IMR-90 (cell line): ENCODE data around the gene NEK4.

Experiments
- CEBPB ChIP-seq: IDR thresholded peaks from 2 replicates; pipeline ENCODE4 v1.6.1; 2012; ENCODE audit warnings: low read depth, low read length, improper control_type of control experiment
- MAFK ChIP-seq: IDR thresholded peaks from 2 replicates; pipeline ENCODE4 v1.6.1; 2012; ENCODE audit warnings: low read depth, low read length, improper control_type of control experiment
- MXI1 ChIP-seq: IDR thresholded peaks from 2 replicates; pipeline ENCODE4 v1.6.1; 2012; ENCODE audit warnings: low read depth, mild to moderate bottlenecking, low read length, moderate library complexity, borderline replicate concordance
- POLR2A ChIP-seq: IDR thresholded peaks from 2 replicates; pipeline ENCODE4 v1.6.1; 2012; ENCODE audit warnings: mild to moderate bottlenecking, low read depth, low read length
- TF ChIP-seq, protein P1 (sequence below): conservative IDR thresholded peaks from 2 replicates; pipeline ENCODE4 v1.5.1; 2012; ENCODE audit warnings: mild to moderate bottlenecking, low read depth, low read length, improper control_type of control experiment

DNA sequence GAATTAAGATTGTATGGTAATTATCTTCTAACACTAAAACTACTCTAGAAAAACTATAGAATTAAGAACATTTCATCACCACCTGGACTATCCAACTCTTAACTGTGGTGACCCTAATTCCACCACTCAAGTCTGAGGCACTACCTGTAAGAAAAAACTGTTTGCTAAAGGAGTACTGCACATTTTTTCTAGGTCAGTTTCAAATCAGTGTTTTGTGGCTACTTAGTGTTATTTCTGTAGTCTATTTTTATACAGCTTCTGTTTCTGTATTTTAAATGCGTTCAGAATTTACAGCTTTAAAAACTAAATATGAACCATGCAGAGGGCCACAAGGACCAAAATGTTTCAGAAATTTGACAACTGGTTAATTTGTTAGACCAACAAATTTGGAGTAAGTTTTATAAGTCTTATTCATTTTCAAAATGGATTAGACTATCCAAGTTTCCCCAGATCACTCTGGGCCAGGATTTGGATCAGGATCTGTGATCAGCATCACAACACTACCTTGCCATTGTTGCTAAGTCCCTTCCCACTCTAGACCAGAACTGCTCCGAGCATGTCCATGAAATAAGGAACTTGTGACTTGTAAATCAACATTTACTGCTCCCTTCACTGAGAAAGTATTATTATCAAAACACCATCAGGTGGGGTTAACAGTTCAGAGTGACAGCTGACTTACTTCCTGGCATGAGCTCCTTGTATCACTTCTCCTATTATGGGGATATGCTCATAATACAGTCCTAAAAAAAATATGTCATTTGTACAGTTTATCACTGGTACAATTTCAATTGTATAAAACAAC lies 73.7 kb downstream of the NEK4 start:
- TF ChIP-seq POLR2A = no peak
- TF ChIP-seq CEBPB = no peak
- TF ChIP-seq MXI1 = no peak
- no peak for TF ChIP-seq MAFK
- TF ChIP-seq, protein P1, sequence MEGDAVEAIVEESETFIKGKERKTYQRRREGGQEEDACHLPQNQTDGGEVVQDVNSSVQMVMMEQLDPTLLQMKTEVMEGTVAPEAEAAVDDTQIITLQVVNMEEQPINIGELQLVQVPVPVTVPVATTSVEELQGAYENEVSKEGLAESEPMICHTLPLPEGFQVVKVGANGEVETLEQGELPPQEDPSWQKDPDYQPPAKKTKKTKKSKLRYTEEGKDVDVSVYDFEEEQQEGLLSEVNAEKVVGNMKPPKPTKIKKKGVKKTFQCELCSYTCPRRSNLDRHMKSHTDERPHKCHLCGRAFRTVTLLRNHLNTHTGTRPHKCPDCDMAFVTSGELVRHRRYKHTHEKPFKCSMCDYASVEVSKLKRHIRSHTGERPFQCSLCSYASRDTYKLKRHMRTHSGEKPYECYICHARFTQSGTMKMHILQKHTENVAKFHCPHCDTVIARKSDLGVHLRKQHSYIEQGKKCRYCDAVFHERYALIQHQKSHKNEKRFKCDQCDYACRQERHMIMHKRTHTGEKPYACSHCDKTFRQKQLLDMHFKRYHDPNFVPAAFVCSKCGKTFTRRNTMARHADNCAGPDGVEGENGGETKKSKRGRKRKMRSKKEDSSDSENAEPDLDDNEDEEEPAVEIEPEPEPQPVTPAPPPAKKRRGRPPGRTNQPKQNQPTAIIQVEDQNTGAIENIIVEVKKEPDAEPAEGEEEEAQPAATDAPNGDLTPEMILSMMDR = no peak
